Caco-2 (cell line): Measurements from ENCODE around the gene IL5RA. TPM values are rescaled to one million over a fixed set of nuclear protein-coding genes. Genes with fewer than 3 reads are reported as not detected.

Source experiments
- BruUV-seq: library from RNA; stranded (reverse); fragments of 400-500 nt; replicated peaks from 2 replicates; lab custom pipeline; 2021; lab: Mats Ljungman, UMichigan
- CTCF ChIA-PET: fragments of 300-600 bp; sonication (Branson Sonifier 250); formaldehyde crosslinking; loops from one replicate; lab custom pipeline; 2022; ENCODE audit warnings: antibody characterized with exemption; lab: Charles Lee
- POLR2A ChIA-PET: fragments of 300-600 bp; sonication (Branson Sonifier 250); formaldehyde crosslinking; loops from one replicate; lab custom pipeline; 2022; ENCODE audit warnings: antibody characterized with exemption; lab: Charles Lee
- DNase-seq, 2 experiments: peaks; one replicate each; pipeline versions ENCODE4 v3.0.0 to v3.0.0-alpha.2; 2020 to 2022
- H3K27me3 ChIP-seq: replicated peaks from 2 replicates; pipeline ENCODE4 v1.6.0; 2011; ENCODE audit warnings: low read length; ENCODE audit not compliant: control insufficient read depth, insufficient read depth
- H3K36me3 ChIP-seq: 2 replicates; pipeline ENCODE4 v1.5.1; 2011; ENCODE audit warnings: low read length; ENCODE audit not compliant: control insufficient read depth, insufficient read depth
- H3K4me1 ChIP-seq: fragments of 250-450 bp; sonication (Bioruptor Pico); 2 replicates; pipeline ENCODE4 v1.5.1; 2020; ENCODE audit warnings: mild to moderate bottlenecking
- H3K4me3 ChIP-seq: 2 replicates; pipeline ENCODE4 v1.5.1; 2011; ENCODE audit warnings: low read depth, mild to moderate bottlenecking, control low read depth, low read length
- H3K9me3 ChIP-seq: fragments of 250-450 bp; sonication (Bioruptor Pico); 2 replicates; pipeline ENCODE4 v1.5.1; 2020; ENCODE audit warnings: mild to moderate bottlenecking, moderate library complexity
- H3K27ac Mint-ChIP-seq: one replicate; pipeline ENCODE4 v1.8.0; 2022; ENCODE audit warnings: mixed read lengths; ENCODE audit not compliant: unreplicated experiment
- H3K27me3 Mint-ChIP-seq: one replicate; pipeline ENCODE4 v1.8.0; 2022; ENCODE audit warnings: mixed read lengths; ENCODE audit not compliant: insufficient read depth, unreplicated experiment
- H3K36me3 Mint-ChIP-seq: one replicate; pipeline ENCODE4 v1.8.0; 2022; ENCODE audit warnings: mild to moderate bottlenecking, mixed read lengths; ENCODE audit not compliant: insufficient read depth, unreplicated experiment
- H3K4me1 Mint-ChIP-seq: one replicate; pipeline ENCODE4 v1.8.0; 2022; ENCODE audit warnings: low read depth, mixed read lengths; ENCODE audit not compliant: unreplicated experiment
- H3K4me3 Mint-ChIP-seq: one replicate; pipeline ENCODE4 v1.8.0; 2022; ENCODE audit warnings: mild to moderate bottlenecking, moderate library complexity, mixed read lengths; ENCODE audit not compliant: unreplicated experiment
- H3K9me3 Mint-ChIP-seq: one replicate; pipeline ENCODE4 v1.8.0; 2022; ENCODE audit warnings: mixed read lengths; ENCODE audit not compliant: unreplicated experiment
- CTCF ChIP-seq, 2 experiments: fragments of 200-600 bp in 1 of 2; IDR thresholded peaks; 1 replicate in 1 of 2; 2 replicates in 1 of 2; pipeline versions ENCODE4 v1.5.1 to v1.8.0; 2011 to 2022; ENCODE audit warnings: antibody characterized with exemption in 1 of 2, control low read depth in 1 of 2, inconsistent platforms in 1 of 2, low read depth in 1 of 2, low read length in 1 of 2, mild to moderate bottlenecking in 1 of 2, moderate library complexity in 1 of 2; ENCODE audit not compliant: insufficient read depth in 1 of 2, severe bottlenecking in 1 of 2, unreplicated experiment in 1 of 2
- intact Hi-C: fragments of 100-400 bp; cut with micrococcal nuclease; formaldehyde crosslinking; loops from one replicate; pipeline ENCODE4 v1.10.0; 2022; ENCODE audit not compliant: unreplicated experiment
- total RNA-seq: library from RNA; stranded (reverse); gene quantifications from 2 replicates; pipeline ENCODE4 v1.2.3, GENCODE V29; 2022

The IL5RA gene
- total RNA-seq, 1 experiment from 2014 or later = 0.23 TPM

GRCh38 chr3:3066910-3067309 lies 43.3 kb downstream of the IL5RA start:
- Mint-ChIP-seq H3K36me3 (no peaks in the 10 kb centered on the region), H3K9me3 (no peaks in the 10 kb centered on the region), H3K27me3 (no peaks in the 10 kb centered on the region), H3K27ac (no peak overlapping the region), H3K4me1 (peaks cover 9% of the 10 kb centered on the region), H3K4me3 (no peak overlapping the region)
- ChIA-PET POLR2A (no interaction called here), CTCF (no interaction called here)
- Histone ChIP-seq H3K4me3 (no peak overlapping the region), H3K9me3 (no peaks in the 10 kb centered on the region), H3K4me1 (peaks cover 14% of the 10 kb centered on the region), H3K36me3 (no peaks in the 10 kb centered on the region), H3K27me3 (no peaks in the 10 kb centered on the region)
- no peak for DNase-seq
- intact Hi-C loops = no loop called here
- TF ChIP-seq CTCF (IDR thresholded peaks at IDR 0.05; ENCODE audit: insufficient read depth in 1 of 2, low read depth in 1 of 2, low read length in 1 of 2, severe bottlenecking in 1 of 2, unreplicated experiment in 1 of 2) = no peak
- no TSS peak for BruUV-seq

GRCh38 chr3:3066378-3066777 lies 43.8 kb downstream of the IL5RA start:
- no peaks in the 10 kb centered on the region for H3K36me3 ChIP-seq
- H3K4me3 Mint-ChIP-seq = no peak overlapping the region
- no peak for DNase-seq
- no peak overlapping the region for H3K4me3 ChIP-seq
- no peak for TF ChIP-seq CTCF (IDR thresholded peaks at IDR 0.05; ENCODE audit: insufficient read depth in 1 of 2, low read depth in 1 of 2, low read length in 1 of 2, severe bottlenecking in 1 of 2, unreplicated experiment in 1 of 2)
- peaks cover 9% of the 10 kb centered on the region for H3K4me1 Mint-ChIP-seq
- ChIA-PET POLR2A (no interaction called here), CTCF (no interaction called here)
- intact Hi-C loops = no loop called here
- H3K27me3 ChIP-seq = no peaks in the 10 kb centered on the region
- no peaks in the 10 kb centered on the region for H3K27me3 Mint-ChIP-seq
- BruUV-seq = no TSS peak
- H3K36me3 Mint-ChIP-seq = no peaks in the 10 kb centered on the region
- no peak overlapping the region for H3K27ac Mint-ChIP-seq
- H3K9me3 Mint-ChIP-seq = no peaks in the 10 kb centered on the region
- peaks cover 14% of the 10 kb centered on the region for H3K4me1 ChIP-seq
- H3K9me3 ChIP-seq = no peaks in the 10 kb centered on the region

GRCh38 chr3:3065876-3066275 lies 44.3 kb downstream of the IL5RA start:
- H3K27me3 ChIP-seq = no peaks in the 10 kb centered on the region
- POLR2A ChIA-PET = no interaction called here
- Mint-ChIP-seq H3K4me1 (peaks cover 9% of the 10 kb centered on the region), H3K27ac (no peak overlapping the region), H3K36me3 (no peaks in the 10 kb centered on the region), H3K4me3 (no peak overlapping the region), H3K9me3 (no peaks in the 10 kb centered on the region), H3K27me3 (no peaks in the 10 kb centered on the region)
- no peak overlapping the region for H3K4me3 ChIP-seq
- intact Hi-C loops = no loop called here
- no peak for TF ChIP-seq CTCF (IDR thresholded peaks at IDR 0.05; ENCODE audit: insufficient read depth in 1 of 2, low read depth in 1 of 2, low read length in 1 of 2, severe bottlenecking in 1 of 2, unreplicated experiment in 1 of 2)
- DNase-seq = no peak
- BruUV-seq = no TSS peak
- H3K4me1 ChIP-seq = peaks cover 14% of the 10 kb centered on the region
- no peaks in the 10 kb centered on the region for H3K36me3 ChIP-seq
- CTCF ChIA-PET = no interaction called here
- no peaks in the 10 kb centered on the region for H3K9me3 ChIP-seq
